Ishikawa (cell line): ENCODE data around the gene ZBTB22.

ENCODE experiments used
- CEBPB ChIP-seq: IDR thresholded peaks from 2 replicates; pipeline ENCODE4 v1.6.1; 2012
- EP300 ChIP-seq: IDR thresholded peaks from 2 replicates; pipeline ENCODE4 v1.6.1; 2012; ENCODE audit warnings: borderline replicate concordance
- TAF1 ChIP-seq: IDR thresholded peaks from 2 replicates; pipeline ENCODE4 v1.6.1; 2012; ENCODE audit warnings: low read depth, mild to moderate bottlenecking
- YY1 ChIP-seq: IDR thresholded peaks from 2 replicates; pipeline ENCODE4 v1.6.1; 2012; ENCODE audit warnings: low read depth
- ZBTB7A ChIP-seq: IDR thresholded peaks from 2 replicates; pipeline ENCODE4 v1.6.1; 2012; ENCODE audit warnings: low read depth
- TF ChIP-seq, protein P1 (sequence below): IDR thresholded peaks from 2 replicates; pipeline ENCODE4 v1.6.1; 2012

DNA sequence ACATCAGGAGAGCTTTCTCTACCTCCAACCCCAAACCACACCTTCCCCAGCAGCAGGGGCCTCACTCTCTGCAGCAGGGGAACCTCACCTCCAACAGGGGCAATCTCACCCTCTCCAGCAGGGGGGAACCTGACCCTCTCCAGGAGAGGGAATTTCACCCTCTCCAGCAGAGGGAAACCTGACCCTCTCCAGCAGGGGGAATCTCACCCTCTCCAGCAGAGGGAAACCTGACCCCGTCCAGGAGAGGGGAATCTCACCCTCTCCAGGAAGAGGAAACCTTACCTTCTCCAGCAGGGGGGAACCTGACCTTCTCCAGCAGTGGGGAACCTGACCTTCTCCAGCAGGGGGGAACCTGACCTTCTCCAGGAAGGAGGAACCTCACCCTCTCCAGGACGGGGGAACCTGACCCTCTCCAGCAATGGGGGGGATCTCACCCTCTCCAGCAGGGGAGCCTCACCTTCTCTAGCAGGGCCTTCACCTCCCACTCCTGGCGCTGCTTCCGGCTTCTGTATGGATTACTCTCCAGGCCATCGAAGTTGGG lies 37.5 kb downstream of the ZBTB22 start:
- TF ChIP-seq, protein P1, sequence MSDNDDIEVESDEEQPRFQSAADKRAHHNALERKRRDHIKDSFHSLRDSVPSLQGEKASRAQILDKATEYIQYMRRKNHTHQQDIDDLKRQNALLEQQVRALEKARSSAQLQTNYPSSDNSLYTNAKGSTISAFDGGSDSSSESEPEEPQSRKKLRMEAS: peak; percentile 16; the same call in 1 of the 2 replicates
- no peak for TF ChIP-seq EP300
- TF ChIP-seq TAF1: no peak
- no peak for TF ChIP-seq CEBPB
- peak; percentile 27; the same call in 1 of the 2 replicates for TF ChIP-seq ZBTB7A
- no peak for TF ChIP-seq YY1
